ENCODE data around the gene RASSF8.

RASSF8 gene

GRCh38 chr12:26032290-26032689, 73.8 kb downstream of the RASSF8 start:
- no peaks in the 10 kb centered on the region for H3K9me2 ChIP-seq (replicated peaks; ENCODE audit: insufficient read depth, low read length)
- no peaks in the 10 kb centered on the region for H3K9me3 ChIP-seq (replicated peaks; ENCODE audit: insufficient read depth, low read length)
- no peaks in the 10 kb centered on the region for H3K36me3 ChIP-seq (replicated peaks; ENCODE audit: insufficient read depth, low read length)
- H4K20me1 ChIP-seq (ENCODE audit: insufficient read depth, low read length): no peaks in the 10 kb centered on the region
- no peaks in the 10 kb centered on the region for H3F3A ChIP-seq (ENCODE audit: insufficient read depth, low read length)
- no peak overlapping the region for H2AFZ ChIP-seq (ENCODE audit: low read length)
- no peaks in the 10 kb centered on the region for H3K27me3 ChIP-seq (replicated peaks; ENCODE audit: insufficient read depth, low read length)
- no peak overlapping the region for H3K9ac ChIP-seq (ENCODE audit: low read length)
- H3K79me2 ChIP-seq (ENCODE audit: low read length): no peaks in the 10 kb centered on the region
- DNase-seq: no peak
- no peak for TF ChIP-seq EZH2 (optimal IDR thresholded peaks at IDR 0.05; ENCODE audit: low read depth, low read length)
- no peak for TF ChIP-seq EZH2phosphoT487 (IDR thresholded peaks at IDR 0.05; ENCODE audit: low read length)
- TF ChIP-seq CTCF (IDR thresholded peaks at IDR 0.05; ENCODE audit: low read length): no peak
- no peak overlapping the region for H3K27ac ChIP-seq (ENCODE audit: low read length)
- no peak overlapping the region for H3K4me3 ChIP-seq (ENCODE audit: low read length)
- H3K4me2 ChIP-seq (ENCODE audit: low read depth, low read length): no peak overlapping the region
- H3K4me1 ChIP-seq (ENCODE audit: low read length): no peaks in the 10 kb centered on the region

DNA sequence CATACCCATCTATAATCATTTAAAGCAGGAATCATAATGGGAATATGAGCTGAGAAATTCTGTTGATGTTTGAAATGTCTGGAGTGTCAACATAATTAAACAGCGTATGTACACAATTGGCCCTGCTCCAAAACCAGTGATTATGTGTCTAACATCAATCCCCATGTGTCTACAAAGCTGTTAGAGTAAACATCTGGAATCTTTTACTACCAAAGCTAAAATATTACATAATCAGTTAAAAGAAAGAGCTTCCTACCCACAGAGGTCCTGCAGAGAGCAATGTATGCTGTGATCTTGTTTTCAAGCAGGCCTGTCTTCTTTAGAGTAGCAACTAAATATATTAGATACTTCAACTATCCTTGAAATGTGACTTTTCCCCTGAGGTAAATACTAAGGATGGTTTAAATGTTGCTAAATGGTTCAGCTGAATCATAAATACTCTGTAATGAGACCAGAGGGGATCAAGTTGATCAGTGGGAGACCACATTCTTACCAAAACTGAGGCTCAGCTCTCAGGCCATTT, 74.3 kb downstream of the RASSF8 start:
- no peak overlapping the region for H3K9ac ChIP-seq (ENCODE audit: low read length)
- no peaks in the 10 kb centered on the region for H4K20me1 ChIP-seq (ENCODE audit: insufficient read depth, low read length)
- H3K9me2 ChIP-seq (replicated peaks; ENCODE audit: insufficient read depth, low read length): no peaks in the 10 kb centered on the region
- H2AFZ ChIP-seq (ENCODE audit: low read length): no peak overlapping the region
- no peak for DNase-seq
- no peaks in the 10 kb centered on the region for H3F3A ChIP-seq (ENCODE audit: insufficient read depth, low read length)
- no peaks in the 10 kb centered on the region for H3K79me2 ChIP-seq (ENCODE audit: low read length)
- no peaks in the 10 kb centered on the region for H3K9me3 ChIP-seq (replicated peaks; ENCODE audit: insufficient read depth, low read length)
- no peaks in the 10 kb centered on the region for H3K36me3 ChIP-seq (replicated peaks; ENCODE audit: insufficient read depth, low read length)
- H3K4me2 ChIP-seq (ENCODE audit: low read depth, low read length): no peak overlapping the region
- no peak overlapping the region for H3K4me3 ChIP-seq (ENCODE audit: low read length)
- no peaks in the 10 kb centered on the region for H3K27me3 ChIP-seq (replicated peaks; ENCODE audit: insufficient read depth, low read length)
- TF ChIP-seq EZH2phosphoT487 (IDR thresholded peaks at IDR 0.05; ENCODE audit: low read length) (no peak), CTCF (IDR thresholded peaks at IDR 0.05; ENCODE audit: low read length) (no peak), EZH2 (optimal IDR thresholded peaks at IDR 0.05; ENCODE audit: low read depth, low read length) (no peak)
- H3K27ac ChIP-seq (ENCODE audit: low read length): no peak overlapping the region
- peaks cover 3% of the 10 kb centered on the region for H3K4me1 ChIP-seq (ENCODE audit: low read length)

DNA sequence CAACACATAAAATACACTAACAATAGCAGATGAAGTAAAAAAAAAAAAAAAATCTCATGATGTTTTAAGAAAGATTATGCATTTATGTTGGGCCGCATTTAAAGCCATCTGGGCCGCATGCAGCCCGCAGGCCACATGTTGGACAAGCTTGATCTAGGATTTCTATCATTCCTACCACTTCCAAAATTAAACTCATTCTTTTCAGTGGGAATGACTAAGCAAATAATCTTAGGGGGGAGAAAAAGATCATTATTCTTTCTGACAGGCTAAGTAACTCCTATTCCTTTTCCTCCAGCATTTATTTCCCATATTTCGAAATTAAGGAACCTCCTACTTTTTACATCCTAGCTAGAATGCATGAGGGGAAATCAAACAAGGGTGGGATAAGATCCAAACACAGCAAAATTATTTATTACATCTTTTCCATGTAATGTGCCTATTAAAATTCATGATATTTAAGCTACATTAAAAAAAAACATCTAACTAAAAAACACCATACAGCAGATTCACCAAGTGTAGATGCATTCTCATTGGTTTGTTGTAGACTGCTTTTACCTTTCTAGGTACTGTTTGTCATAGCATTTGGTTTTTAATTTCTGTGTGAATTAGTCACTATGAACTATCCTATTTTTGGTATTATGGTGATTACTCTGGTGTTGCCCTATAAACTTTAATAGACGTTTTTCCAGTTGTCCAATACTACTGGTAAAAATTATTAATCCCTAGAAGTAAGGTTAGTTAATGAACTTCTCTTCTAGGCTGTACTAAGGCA, 76.1 kb downstream of the RASSF8 start:
- no peaks in the 10 kb centered on the region for H3K9me2 ChIP-seq (replicated peaks; ENCODE audit: insufficient read depth, low read length)
- H2AFZ ChIP-seq (ENCODE audit: low read length): no peak overlapping the region
- H3K27me3 ChIP-seq (replicated peaks; ENCODE audit: insufficient read depth, low read length): no peaks in the 10 kb centered on the region
- H3K4me3 ChIP-seq (ENCODE audit: low read length): no peak overlapping the region
- no peaks in the 10 kb centered on the region for H4K20me1 ChIP-seq (ENCODE audit: insufficient read depth, low read length)
- no peaks in the 10 kb centered on the region for H3K79me2 ChIP-seq (ENCODE audit: low read length)
- DNase-seq: no peak
- no peak overlapping the region for H3K4me2 ChIP-seq (ENCODE audit: low read depth, low read length)
- H3K4me1 ChIP-seq (ENCODE audit: low read length): peaks cover 6% of the 10 kb centered on the region
- H3F3A ChIP-seq (ENCODE audit: insufficient read depth, low read length): no peaks in the 10 kb centered on the region
- no peak for TF ChIP-seq CTCF (IDR thresholded peaks at IDR 0.05; ENCODE audit: low read length)
- TF ChIP-seq EZH2phosphoT487 (IDR thresholded peaks at IDR 0.05; ENCODE audit: low read length): no peak
- no peak for TF ChIP-seq EZH2 (optimal IDR thresholded peaks at IDR 0.05; ENCODE audit: low read depth, low read length)
- H3K9ac ChIP-seq (ENCODE audit: low read length): no peak overlapping the region
- H3K36me3 ChIP-seq (replicated peaks; ENCODE audit: insufficient read depth, low read length): no peaks in the 10 kb centered on the region
- H3K27ac ChIP-seq (ENCODE audit: low read length): no peak overlapping the region
- no peaks in the 10 kb centered on the region for H3K9me3 ChIP-seq (replicated peaks; ENCODE audit: insufficient read depth, low read length)

All from MM.1S (cell line).